K562 (cell line): Measurements from ENCODE around the gene SCN4B. TPM values are rescaled to one million over a fixed set of nuclear protein-coding genes. Genes with fewer than 3 reads are reported as not detected.

ENCODE experiments used
- ATAC-seq: fragments of 200-7000 bp; cut with Tn5 transposase; 3 replicates; pipeline ENCODE4 v1.9.1; 2020; ENCODE audit warnings: moderate library complexity
- BruUV-seq: library from RNA; stranded (reverse); fragments of 400-500 nt; replicated peaks from 2 replicates; lab custom pipeline; 2021; lab: Mats Ljungman, UMichigan
- CTCF ChIA-PET: fragments of 300-600 bp; formaldehyde crosslinking; extraction: SDS; loops from one replicate; lab custom pipeline; 2021; ENCODE audit warnings: low intra/inter-chr PET ratio; lab: Yijun Ruan, JAX
- POLR2A ChIA-PET: fragments of 300-600, 350-650 bp; sonication (Branson Sonifier 250); formaldehyde crosslinking; extraction: SDS; loops from one replicate; lab custom pipeline; 2021; ENCODE audit warnings: antibody characterized with exemption, inconsistent platforms; lab: Yijun Ruan, JAX
- DNase-seq, 4 experiments: peaks; one replicate each; pipeline versions ENCODE4 v3.0.0 to v3.0.0-alpha.2; 2011 to 2018; ENCODE audit warnings: low spot score in 3 of 4, mixed read lengths in 3 of 4; ENCODE audit errors: extremely low read depth in 1 of 4
- FAIRE-seq: peaks from 2 replicates; lab custom pipeline; 2011; peaks lifted over from hg19 to GRCh38; lab: Jason Lieb, UNC
- H2AFZ ChIP-seq: 2 replicates; pipeline ENCODE4 v1.6.0; 2011; ENCODE audit warnings: low read depth, low read length, control low read depth, inconsistent platforms
- H3K27ac ChIP-seq: fragments of 200-600 bp; 3 replicates; pipeline ENCODE4 v1.8.0; 2011; ENCODE audit warnings: low read depth, mild to moderate bottlenecking, control low read depth, inconsistent platforms, low read length, moderate library complexity, mixed read lengths; ENCODE audit errors: extremely low read depth
- H3K27me3 ChIP-seq, 2 experiments: fragments of 300-600 bp in 1 of 2; 2 replicates in 1 of 2; 3 replicates in 1 of 2; pipeline versions ENCODE4 v1.6.0 to v1.8.0; 2011; ENCODE audit warnings: inconsistent platforms in 2 of 2, low read length in 2 of 2, mild to moderate bottlenecking in 1 of 2, mixed read lengths in 1 of 2, moderate library complexity in 1 of 2; ENCODE audit not compliant: control insufficient read depth in 2 of 2, insufficient read depth in 2 of 2
- H3K36me3 ChIP-seq: fragments of 300-600 bp; 3 replicates; pipeline ENCODE4 v1.8.0; 2011; ENCODE audit warnings: mild to moderate bottlenecking, low read length, inconsistent platforms; ENCODE audit not compliant: control insufficient read depth, insufficient read depth
- H3K4me1 ChIP-seq, 2 experiments: fragments of 200-600 bp in 1 of 2; replicated peaks in 1 of 2; 2 replicates in 1 of 2; 3 replicates in 1 of 2; pipeline versions ENCODE4 v1.5.1 to v1.8.0; 2011; ENCODE audit warnings: inconsistent platforms in 2 of 2, low read length in 2 of 2, mild to moderate bottlenecking in 1 of 2, mixed read lengths in 1 of 2, moderate library complexity in 1 of 2; ENCODE audit not compliant: control insufficient read depth in 2 of 2, insufficient read depth in 2 of 2
- H3K4me2 ChIP-seq: 2 replicates; pipeline ENCODE4 v1.6.1; 2011; ENCODE audit warnings: low read length, control low read depth, inconsistent platforms, mixed read lengths; ENCODE audit not compliant: insufficient read depth
- H3K4me3 ChIP-seq: fragments of 200-600 bp; sonication (generic), shearing (Covaris generic); 2 replicates; pipeline ENCODE4 v1.5.1; 2016; ENCODE audit warnings: control low read depth, inconsistent platforms
- H3K79me2 ChIP-seq: fragments of 200-600 bp; 3 replicates; pipeline ENCODE4 v1.8.0; 2011; ENCODE audit warnings: low read length, inconsistent platforms; ENCODE audit not compliant: control insufficient read depth, insufficient read depth
- H3K9ac ChIP-seq, 2 experiments: 2 replicates each; pipeline versions ENCODE4 v1.6.0 to v1.6.1; 2011; ENCODE audit warnings: low read depth in 2 of 2, low read length in 2 of 2, control low read depth in 1 of 2, inconsistent platforms in 1 of 2, mild to moderate bottlenecking in 1 of 2, mixed read lengths in 1 of 2; ENCODE audit not compliant: insufficient read depth in 1 of 2
- H3K9me1 ChIP-seq: one replicate; pipeline ENCODE4 v1.6.0; 2011; ENCODE audit warnings: inconsistent platforms, mild to moderate bottlenecking, low read length, moderate library complexity; ENCODE audit not compliant: control insufficient read depth, insufficient read depth
- H3K9me3 ChIP-seq: replicated peaks from 2 replicates; pipeline ENCODE4 v1.5.1; 2011; ENCODE audit warnings: low read depth, low read length, inconsistent platforms; ENCODE audit not compliant: control insufficient read depth, insufficient read depth
- H4K20me1 ChIP-seq: replicated peaks from 2 replicates; pipeline ENCODE4 v1.6.1; 2011; ENCODE audit warnings: low read length, inconsistent platforms, mixed read lengths; ENCODE audit not compliant: control insufficient read depth, insufficient read depth
- CCAR2 ChIP-seq: fragments of 200-400 bp; formaldehyde crosslinking; IDR thresholded peaks from 2 replicates; pipeline ENCODE4 v1.6.1; 2017; ENCODE audit warnings: mild to moderate bottlenecking, low read depth, low read length
- FOXM1 ChIP-seq, 2 experiments: fragments of 450-650 bp in 1 of 2; sonication (generic) in 1 of 2; formaldehyde crosslinking in 1 of 2; IDR thresholded peaks; 2 replicates each; pipeline versions ENCODE4 v1.6.1 to v1.9.0; 2017 to 2022; ENCODE audit warnings: low read depth in 2 of 2, mild to moderate bottlenecking in 2 of 2, missing genetic modification reagents in 1 of 2, moderate library complexity in 1 of 2
- HLTF ChIP-seq: fragments of 450-650 bp; IDR thresholded peaks from 2 replicates; pipeline ENCODE4 v1.6.1; 2016
- HNRNPH1 ChIP-seq: fragments of 200-400 bp; formaldehyde crosslinking; optimal IDR thresholded peaks from 2 replicates; pipeline ENCODE3; 2017; ENCODE audit warnings: low read depth, mild to moderate bottlenecking, low read length, moderate library complexity
- MAFF ChIP-seq: IDR thresholded peaks from 2 replicates; pipeline ENCODE4 v1.6.1; 2012; ENCODE audit warnings: low read length, improper control_type of control experiment
- TCF7L2 ChIP-seq: fragments of 150-350 bp; IDR thresholded peaks from 2 replicates; pipeline ENCODE4 v1.6.1; 2016; ENCODE audit warnings: low read depth, mild to moderate bottlenecking, low read length, moderate library complexity
- TRIM24 ChIP-seq, 2 experiments: fragments of 450-650 bp; IDR thresholded peaks; 2 replicates each; pipeline ENCODE4 v1.6.1; 2016
- ZNF124 ChIP-seq: sonication (generic); formaldehyde crosslinking; IDR thresholded peaks from 2 replicates; pipeline ENCODE4 v1.8.1; 2022; ENCODE audit warnings: missing genetic modification reagents
- ZNF24 ChIP-seq: fragments of 450-650 bp; IDR thresholded peaks from 2 replicates; pipeline ENCODE4 v1.6.1; 2016
- ZNF431 ChIP-seq: sonication (generic); formaldehyde crosslinking; IDR thresholded peaks from 2 replicates; pipeline ENCODE4 v1.8.0; 2022; ENCODE audit warnings: mild to moderate bottlenecking, missing genetic modification reagents
- ZNF668 ChIP-seq: fragments of 250-450 bp; sonication (Bioruptor Pico); IDR thresholded peaks from 2 replicates; pipeline ENCODE4 v1.8.0; 2022; ENCODE audit warnings: mild to moderate bottlenecking, inconsistent platforms
- WGBS: fragments of 100-300 bp; shearing (Covaris generic); methylation state at CpG from one replicate; pipeline ENCODE4 v1.1.6; 2016; ENCODE audit warnings: low coverage, mixed read lengths; ENCODE audit not compliant: insufficient coverage; ENCODE audit errors: missing lambda C conversion rate; 5-methylcytosine and 5-hydroxymethylcytosine counted together
- in situ Hi-C: fragments of 300-500 bp; cut with MboI; formaldehyde crosslinking; loops from 4 replicates; pipeline ENCODE4 v1.15.0; 2018; ENCODE audit warnings: inconsistent platforms, mixed read lengths
- intact Hi-C: fragments of 100-400 bp; cut with micrococcal nuclease; formaldehyde crosslinking; loops from 2 replicates; pipeline ENCODE4 v1.14.2; 2022
- polyA plus RNA-seq, 8 experiments: library from polyadenylated mRNA; depleted of rRNA in 4 of 8; stranded (reverse) in 5 of 8; unstranded in 3 of 8; fragments of >200 nt; fragmentation: Nextera tagmentation in 2 of 8; fragmentation: Illumina TruSeq in 1 of 8; extraction: Ambion mirVana in 2 of 8; extraction: Trizol in 1 of 8; gene quantifications; 2 replicates each; pipeline versions ENCODE4 v1.2.1 to v1.2.3, GENCODE V29; 2011 to 2014; ENCODE audit warnings: inconsistent platforms in 1 of 8, missing spikeins in 1 of 8
- total RNA-seq, 7 experiments: library from RNA; depleted of rRNA in 6 of 7; stranded (reverse); fragments of >200 nt in 6 of 7; fragmentation: Illumina TruSeq in 2 of 7; extraction: Trizol in 2 of 7; gene quantifications; 2 replicates each; pipeline versions ENCODE4 v1.2.1 to v1.2.3, GENCODE V29; 2011 to 2021; ENCODE audit warnings: low replicate concordance in 1 of 7
- TF ChIP-seq, protein P1 (sequence below): sonication (generic); formaldehyde crosslinking; IDR thresholded peaks from 2 replicates; pipeline ENCODE4 v1.8.1; 2023; ENCODE audit warnings: mild to moderate bottlenecking, missing genetic modification reagents
- TF ChIP-seq, protein P2 (sequence below), 2 experiments: fragments of 450-650 bp; IDR thresholded peaks; 2 replicates each; pipeline ENCODE4 v1.6.1; 2016; ENCODE audit warnings: mild to moderate bottlenecking in 2 of 2, borderline replicate concordance in 1 of 2, low read depth in 1 of 2, moderate library complexity in 1 of 2

The SCN4B gene
- total and polyA plus RNA-seq, 9 of the 15 experiments (the other 6 are each of a cell fraction or from before 2014, with no cell fraction given), result 0.03 TPM; not detected in 8

DNA sequence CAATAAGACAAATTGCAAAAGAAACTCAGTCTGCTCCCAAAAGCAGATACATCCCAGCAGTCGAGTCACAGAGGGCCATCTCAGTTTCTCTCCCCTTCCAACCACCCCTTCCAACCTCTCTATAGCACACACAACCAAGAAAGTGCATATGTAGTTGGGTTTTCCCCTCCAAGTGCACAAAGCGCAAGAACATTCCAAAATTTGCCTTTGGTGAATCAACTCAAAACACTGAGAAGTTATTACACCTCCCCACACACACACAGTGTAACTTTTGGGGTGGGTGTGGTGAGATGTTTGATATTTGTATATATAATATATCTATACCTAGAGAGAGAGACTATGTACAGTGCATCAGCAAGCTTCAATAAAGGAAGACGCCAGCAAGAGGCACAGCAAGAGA is 10.2 kb upstream of the SCN4B start (continued):
- TF ChIP-seq, protein P1, sequence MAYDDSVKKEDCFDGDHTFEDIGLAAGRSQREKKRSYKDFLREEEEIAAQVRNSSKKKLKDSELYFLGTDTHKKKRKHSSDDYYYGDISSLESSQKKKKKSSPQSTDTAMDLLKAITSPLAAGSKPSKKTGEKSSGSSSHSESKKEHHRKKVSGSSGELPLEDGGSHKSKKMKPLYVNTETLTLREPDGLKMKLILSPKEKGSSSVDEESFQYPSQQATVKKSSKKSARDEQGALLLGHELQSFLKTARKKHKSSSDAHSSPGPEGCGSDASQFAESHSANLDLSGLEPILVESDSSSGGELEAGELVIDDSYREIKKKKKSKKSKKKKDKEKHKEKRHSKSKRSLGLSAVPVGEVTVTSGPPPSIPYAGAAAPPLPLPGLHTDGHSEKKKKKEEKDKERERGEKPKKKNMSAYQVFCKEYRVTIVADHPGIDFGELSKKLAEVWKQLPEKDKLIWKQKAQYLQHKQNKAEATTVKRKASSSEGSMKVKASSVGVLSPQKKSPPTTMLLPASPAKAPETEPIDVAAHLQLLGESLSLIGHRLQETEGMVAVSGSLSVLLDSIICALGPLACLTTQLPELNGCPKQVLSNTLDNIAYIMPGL, result no peak
- TF ChIP-seq, all 486 proteins: peak for 0

DNA sequence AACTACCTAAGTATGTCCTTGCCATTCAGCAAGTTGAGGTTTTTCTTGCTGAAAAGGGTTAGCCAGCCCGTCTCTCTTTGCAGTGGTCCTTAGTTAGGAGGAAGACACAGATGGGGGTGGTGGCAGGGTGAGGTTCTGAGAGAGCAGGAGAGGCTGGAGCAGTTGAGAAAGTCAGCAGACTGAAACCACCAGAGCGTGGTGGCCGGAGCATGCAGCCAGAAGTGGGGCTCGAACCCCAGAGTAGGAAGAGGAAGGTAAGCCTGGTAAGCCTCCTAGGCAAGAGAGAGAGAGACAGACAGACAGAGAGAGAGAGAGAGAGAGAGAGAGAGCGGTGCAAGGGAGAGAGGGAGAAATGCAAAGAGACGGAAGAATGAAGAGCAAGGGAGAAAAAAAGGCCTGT is 9.2 kb upstream of the SCN4B start:
- Histone ChIP-seq H3K4me3 (no peak overlapping the region), H2AFZ (no peak overlapping the region), H3K9ac (no peak overlapping the region), H3K79me2 (no peaks in the 10 kb centered on the region), H3K36me3 (no peaks in the 10 kb centered on the region), H3K4me2 (no peak overlapping the region), H3K9me3 (no peaks in the 10 kb centered on the region), H4K20me1 (peaks cover 5% of the 10 kb centered on the region; the same call in 1 of the 2 replicates), H3K9me1 (no peaks in the 10 kb centered on the region), H3K27me3 (peaks cover 22 to 83% of the 10 kb centered on the region in 2 experiments; a peak in 4 of 5 replicates), H3K4me1 (peaks cover 0 to 5% of the 10 kb centered on the region in 2 experiments; a peak in 1 of 5 replicates), H3K27ac (no peak overlapping the region)
- no TSS peak for BruUV-seq
- POLR2A ChIA-PET, result no interaction called here
- intact Hi-C loops, result no loop called here
- WGBS, result 0% methylated on average over 5 of the region's 6 CpGs
- ATAC-seq (no peak), FAIRE-seq (no peak), DNase-seq (no peak)
- CTCF ChIA-PET, result no interaction called here
- no peak for TF ChIP-seq ZNF431 (CRISPR knock-in tag)
- TF ChIP-seq TCF7L2, result no peak
- no peak for TF ChIP-seq TRIM24 (IDR thresholded peaks at IDR 0.05)
- TF ChIP-seq ZNF668, result no peak
- TF ChIP-seq, protein P2, sequence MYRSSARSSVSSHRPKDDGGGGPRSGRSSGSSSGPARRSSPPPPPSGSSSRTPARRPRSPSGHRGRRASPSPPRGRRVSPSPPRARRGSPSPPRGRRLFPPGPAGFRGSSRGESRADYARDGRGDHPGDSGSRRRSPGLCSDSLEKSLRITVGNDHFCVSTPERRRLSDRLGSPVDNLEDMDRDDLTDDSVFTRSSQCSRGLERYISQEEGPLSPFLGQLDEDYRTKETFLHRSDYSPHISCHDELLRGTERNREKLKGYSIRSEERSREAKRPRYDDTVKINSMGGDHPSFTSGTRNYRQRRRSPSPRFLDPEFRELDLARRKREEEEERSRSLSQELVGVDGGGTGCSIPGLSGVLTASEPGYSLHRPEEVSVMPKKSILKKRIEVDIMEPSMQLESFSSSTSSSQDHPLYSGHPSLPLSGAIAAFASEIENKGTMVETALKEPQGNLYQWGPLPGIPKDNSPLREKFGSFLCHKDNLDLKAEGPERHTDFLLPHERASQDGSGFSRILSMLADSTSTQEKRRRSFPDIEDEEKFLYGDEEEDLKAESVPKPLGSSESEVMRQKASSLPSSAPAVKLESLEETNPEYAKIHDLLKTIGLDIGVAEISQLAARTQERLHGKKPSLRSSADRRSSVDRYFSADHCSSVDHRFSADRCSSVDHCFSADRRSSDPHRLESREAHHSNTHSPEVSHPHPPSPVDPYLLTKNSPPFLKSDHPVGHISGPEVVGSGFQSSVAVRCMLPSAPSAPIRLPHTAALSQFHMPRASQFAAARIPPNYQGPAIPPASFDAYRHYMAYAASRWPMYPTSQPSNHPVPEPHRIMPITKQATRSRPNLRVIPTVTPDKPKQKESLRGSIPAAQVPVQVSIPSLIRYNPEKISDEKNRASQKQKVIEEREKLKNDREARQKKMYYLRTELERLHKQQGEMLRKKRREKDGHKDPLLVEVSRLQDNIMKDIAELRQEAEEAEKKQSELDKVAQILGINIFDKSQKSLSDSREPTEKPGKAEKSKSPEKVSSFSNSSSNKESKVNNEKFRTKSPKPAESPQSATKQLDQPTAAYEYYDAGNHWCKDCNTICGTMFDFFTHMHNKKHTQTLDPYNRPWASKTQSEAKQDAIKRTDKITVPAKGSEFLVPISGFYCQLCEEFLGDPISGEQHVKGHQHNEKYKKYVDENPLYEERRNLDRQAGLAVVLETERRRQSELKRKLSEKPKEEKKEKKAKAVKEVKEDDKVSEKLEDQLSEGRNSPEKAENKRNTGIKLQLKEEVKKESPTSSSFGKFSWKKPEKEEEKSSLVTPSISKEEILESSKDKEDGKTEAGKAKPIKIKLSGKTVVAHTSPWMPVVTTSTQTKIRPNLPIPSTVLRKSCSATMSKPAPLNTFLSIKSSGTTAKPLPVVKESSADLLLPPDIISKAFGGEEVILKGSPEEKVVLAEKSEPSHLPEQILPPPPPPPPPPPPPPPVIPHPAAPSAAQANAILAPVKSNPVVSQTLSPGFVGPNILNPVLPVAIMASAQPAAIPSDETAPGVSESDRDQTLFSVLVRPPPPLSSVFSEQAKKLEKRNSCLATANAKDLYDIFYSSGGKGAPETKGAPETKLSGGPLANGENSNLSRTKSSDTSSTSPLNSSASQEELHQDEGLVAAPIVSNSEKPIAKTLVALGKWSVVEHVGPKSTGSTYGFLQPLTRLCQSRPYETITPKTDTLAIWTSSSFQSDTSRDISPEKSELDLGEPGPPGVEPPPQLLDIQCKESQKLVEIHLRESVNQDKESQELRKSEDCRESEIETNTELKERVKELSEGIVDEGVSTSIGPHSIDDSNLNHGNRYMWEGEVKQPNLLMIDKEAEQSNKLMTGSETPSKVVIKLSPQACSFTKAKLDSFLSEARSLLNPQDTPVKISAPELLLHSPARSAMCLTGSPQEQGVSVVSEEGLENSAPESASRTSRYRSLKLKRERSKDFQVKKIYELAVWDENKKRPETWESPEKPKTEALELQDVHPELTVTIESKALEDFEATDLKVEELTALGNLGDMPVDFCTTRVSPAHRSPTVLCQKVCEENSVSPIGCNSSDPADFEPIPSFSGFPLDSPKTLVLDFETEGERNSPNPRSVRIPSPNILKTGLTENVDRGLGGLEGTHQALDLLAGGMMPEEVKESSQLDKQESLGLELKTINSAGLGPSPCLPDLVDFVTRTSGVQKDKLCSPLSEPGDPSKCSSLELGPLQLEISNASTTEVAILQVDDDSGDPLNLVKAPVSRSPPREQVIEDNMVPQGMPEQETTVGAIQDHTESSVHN (IDR thresholded peaks at IDR 0.05; ENCODE audit: borderline replicate concordance in 1 of 2, low read depth in 1 of 2), result no peak
- TF ChIP-seq HLTF, result no peak
- TF ChIP-seq CCAR2, result no peak
- TF ChIP-seq ZNF24, result no peak
- TF ChIP-seq HNRNPH1, result no peak
- TF ChIP-seq ZNF124 (CRISPR knock-in tag), result no peak
- TF ChIP-seq MAFF, result no peak
- TF ChIP-seq FOXM1 (IDR thresholded peaks at IDR 0.05; ENCODE audit: low read depth), result no peak
- no peak for TF ChIP-seq FOXM1 (CRISPR knock-in tag; IDR thresholded peaks at IDR 0.05; ENCODE audit: low read depth)
- in situ Hi-C loops, result no loop called here
